ENCODE measurements around the gene RAD51B.

RAD51B gene

GRCh38 chr14:68753690-68754089 lies 934.1 kb downstream of the RAD51B start:
- Histone ChIP-seq H2AFZ (ENCODE audit: low read length) (no peak overlapping the region), H3K4me2 (ENCODE audit: low read depth, low read length) (no peak overlapping the region), H3K36me3 (replicated peaks; ENCODE audit: insufficient read depth, low read length) (no peaks in the 10 kb centered on the region), H3K4me1 (ENCODE audit: low read length) (no peaks in the 10 kb centered on the region), H3F3A (ENCODE audit: insufficient read depth, low read length) (no peaks in the 10 kb centered on the region), H3K4me3 (ENCODE audit: low read length) (no peak overlapping the region), H3K9me2 (replicated peaks; ENCODE audit: insufficient read depth, low read length) (no peaks in the 10 kb centered on the region), H3K27ac (ENCODE audit: low read length) (no peak overlapping the region), H4K20me1 (ENCODE audit: insufficient read depth, low read length) (no peaks in the 10 kb centered on the region), H3K9ac (ENCODE audit: low read length) (no peak overlapping the region), H3K27me3 (replicated peaks; ENCODE audit: insufficient read depth, low read length) (no peaks in the 10 kb centered on the region), H3K9me3 (replicated peaks; ENCODE audit: insufficient read depth, low read length) (no peaks in the 10 kb centered on the region), H3K79me2 (ENCODE audit: low read length) (no peaks in the 10 kb centered on the region)
- TF ChIP-seq EZH2 (optimal IDR thresholded peaks at IDR 0.05; ENCODE audit: low read depth, low read length) (no peak), EZH2phosphoT487 (IDR thresholded peaks at IDR 0.05; ENCODE audit: low read length) (no peak), CTCF (IDR thresholded peaks at IDR 0.05; ENCODE audit: low read length) (no peak)
- DNase-seq: no peak

DNA sequence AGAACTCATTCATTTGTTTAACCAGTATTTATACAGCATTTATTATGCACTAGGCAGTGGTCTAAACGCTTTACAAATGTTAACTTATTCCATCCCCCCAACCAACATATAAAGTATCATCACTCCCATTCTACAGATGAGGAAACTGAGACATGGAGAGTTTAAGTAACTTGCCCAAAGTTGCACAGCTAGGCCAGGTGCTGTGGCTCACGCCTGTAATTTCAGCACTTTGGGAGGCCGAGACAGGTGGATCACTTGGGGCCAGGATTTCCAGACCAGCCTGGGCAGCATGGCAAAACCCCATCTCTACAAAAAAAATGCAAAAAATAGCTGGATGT lies 935.4 kb downstream of the RAD51B start:
- no peak overlapping the region for H3K9ac ChIP-seq (ENCODE audit: low read length)
- H3K79me2 ChIP-seq (ENCODE audit: low read length): no peaks in the 10 kb centered on the region
- no peak for TF ChIP-seq EZH2 (optimal IDR thresholded peaks at IDR 0.05; ENCODE audit: low read depth, low read length)
- no peak for TF ChIP-seq EZH2phosphoT487 (IDR thresholded peaks at IDR 0.05; ENCODE audit: low read length)
- TF ChIP-seq CTCF (IDR thresholded peaks at IDR 0.05; ENCODE audit: low read length): no peak
- H3K9me2 ChIP-seq (replicated peaks; ENCODE audit: insufficient read depth, low read length): no peaks in the 10 kb centered on the region
- H3F3A ChIP-seq (ENCODE audit: insufficient read depth, low read length): no peaks in the 10 kb centered on the region
- H3K4me2 ChIP-seq (ENCODE audit: low read depth, low read length): no peak overlapping the region
- H3K9me3 ChIP-seq (replicated peaks; ENCODE audit: insufficient read depth, low read length): no peaks in the 10 kb centered on the region
- H2AFZ ChIP-seq (ENCODE audit: low read length): no peak overlapping the region
- no peaks in the 10 kb centered on the region for H3K4me1 ChIP-seq (ENCODE audit: low read length)
- no peaks in the 10 kb centered on the region for H4K20me1 ChIP-seq (ENCODE audit: insufficient read depth, low read length)
- no peaks in the 10 kb centered on the region for H3K36me3 ChIP-seq (replicated peaks; ENCODE audit: insufficient read depth, low read length)
- no peak overlapping the region for H3K27ac ChIP-seq (ENCODE audit: low read length)
- no peak overlapping the region for H3K4me3 ChIP-seq (ENCODE audit: low read length)
- no peaks in the 10 kb centered on the region for H3K27me3 ChIP-seq (replicated peaks; ENCODE audit: insufficient read depth, low read length)
- no peak for DNase-seq

- no peak for DNase-seq
- Histone ChIP-seq H3K4me2 (ENCODE audit: low read depth, low read length) (no peak overlapping the region), H3K4me1 (ENCODE audit: low read length) (no peaks in the 10 kb centered on the region), H3F3A (ENCODE audit: insufficient read depth, low read length) (no peaks in the 10 kb centered on the region), H3K9ac (ENCODE audit: low read length) (no peak overlapping the region), H4K20me1 (ENCODE audit: insufficient read depth, low read length) (no peaks in the 10 kb centered on the region), H3K4me3 (ENCODE audit: low read length) (no peak overlapping the region), H3K9me3 (replicated peaks; ENCODE audit: insufficient read depth, low read length) (no peaks in the 10 kb centered on the region), H3K9me2 (replicated peaks; ENCODE audit: insufficient read depth, low read length) (no peaks in the 10 kb centered on the region), H3K79me2 (ENCODE audit: low read length) (no peaks in the 10 kb centered on the region), H3K36me3 (replicated peaks; ENCODE audit: insufficient read depth, low read length) (no peaks in the 10 kb centered on the region), H3K27ac (ENCODE audit: low read length) (no peak overlapping the region), H2AFZ (ENCODE audit: low read length) (no peak overlapping the region), H3K27me3 (replicated peaks; ENCODE audit: insufficient read depth, low read length) (no peaks in the 10 kb centered on the region)
- TF ChIP-seq CTCF (IDR thresholded peaks at IDR 0.05; ENCODE audit: low read length) (no peak), EZH2phosphoT487 (IDR thresholded peaks at IDR 0.05; ENCODE audit: low read length) (no peak), EZH2 (optimal IDR thresholded peaks at IDR 0.05; ENCODE audit: low read depth, low read length) (no peak)
These were observed 936.5 kb downstream of the RAD51B start for GRCh38 chr14:68756000-68756481.
